Measurements from ENCODE around the gene INSR. TPM values are rescaled to one million over a fixed set of nuclear protein-coding genes. Genes with fewer than 3 reads are reported as not detected.

Gene INSR
- total and polyA plus RNA-seq, 2 of the 8 experiments (the other 6 are each of a cell fraction or from before 2014, with no cell fraction given): 13.1 to 48.7 TPM

DNA sequence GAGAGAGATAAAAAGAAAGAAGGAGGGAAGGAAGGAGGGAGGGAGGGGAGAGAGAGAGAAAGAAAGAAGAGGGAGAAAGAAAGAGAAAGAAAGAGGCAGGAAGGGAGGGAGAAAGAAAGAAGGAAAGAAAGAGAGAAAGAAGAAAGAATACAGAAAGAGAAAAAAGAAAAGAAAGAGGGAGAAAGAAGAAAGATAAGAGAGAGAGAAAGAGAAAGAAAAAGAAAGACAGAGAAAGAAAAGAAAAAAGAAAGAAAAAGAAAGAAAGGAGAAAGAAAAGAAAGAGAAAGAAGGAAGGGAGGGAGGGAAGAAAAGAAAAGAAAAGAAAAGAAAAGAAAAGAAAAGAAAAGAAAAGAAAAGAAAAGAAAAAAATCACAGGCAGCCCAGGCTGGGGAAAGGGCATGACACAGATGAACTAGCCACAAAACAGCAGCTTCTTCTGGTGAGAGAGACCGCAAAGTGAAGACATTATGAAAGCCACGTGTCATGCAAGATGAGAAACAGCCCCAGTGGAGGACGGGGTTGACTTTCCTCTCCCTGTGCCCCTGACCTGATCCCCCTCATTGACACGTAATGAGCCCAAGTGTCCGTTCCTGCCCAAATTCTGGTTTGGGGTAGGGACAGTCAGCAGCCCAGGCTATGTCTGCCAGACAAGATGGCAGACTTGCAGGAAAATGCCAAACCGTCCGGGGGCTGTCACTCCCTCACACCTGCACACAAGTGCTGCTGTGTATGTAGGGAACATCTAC is 102.1 kb downstream of the INSR start:
- H3K9me3 ChIP-seq (ENCODE audit: insufficient read depth in 2 of 2, low read depth in 1 of 2, low read length in 1 of 2): no peaks in the 10 kb centered on the region
- FAIRE-seq: no peak
- H4K5ac ChIP-seq (ENCODE audit: insufficient read length, low read depth, low read length): no peak overlapping the region
- no peaks in the 10 kb centered on the region for H4K20me1 ChIP-seq (replicated peaks in 1 of 2; ENCODE audit: control insufficient read depth in 1 of 2, insufficient read depth in 2 of 2, low read length in 2 of 2)
- H3K56ac ChIP-seq (replicated peaks; ENCODE audit: insufficient read length, low read depth, low read length): no peak overlapping the region
- no peak overlapping the region for H2BK120ac ChIP-seq (replicated peaks; ENCODE audit: low read depth, low read length)
- H3K27me3 ChIP-seq (replicated peaks in 1 of 4; ENCODE audit: control insufficient read depth in 3 of 4, extremely low read depth in 1 of 4, insufficient read depth in 3 of 4, low read length in 3 of 4): no peaks in the 10 kb centered on the region
- peak overlapping the region; percentile 13 for H3K18ac ChIP-seq (ENCODE audit: extremely low read depth, low read length)
- H3K4me3 ChIP-seq (ENCODE audit: extremely low read depth in 1 of 4, insufficient read depth in 2 of 4, low read depth in 3 of 4, low read length in 4 of 4): no peak overlapping the region
- no peak for DNase-seq (ENCODE audit: low read depth in 1 of 2, low spot score in 2 of 2)
- TF ChIP-seq ASH2L (IDR thresholded peaks at IDR 0.05; ENCODE audit: low read length) (no peak), PHF8 (conservative IDR thresholded peaks at IDR 0.05; ENCODE audit: low read depth, low read length) (no peak), TAF1 (IDR thresholded peaks at IDR 0.05; ENCODE audit: low read depth, low read length) (no peak), CBX5 (IDR thresholded peaks at IDR 0.05; ENCODE audit: low read depth, low read length) (no peak), BACH1 (IDR thresholded peaks at IDR 0.05; ENCODE audit: low read length) (no peak), NRF1 (IDR thresholded peaks at IDR 0.05; ENCODE audit: low read depth, low read length) (no peak), TBP (IDR thresholded peaks at IDR 0.05; ENCODE audit: low read depth, low read length) (no peak)
- TF ChIP-seq, protein P1, sequence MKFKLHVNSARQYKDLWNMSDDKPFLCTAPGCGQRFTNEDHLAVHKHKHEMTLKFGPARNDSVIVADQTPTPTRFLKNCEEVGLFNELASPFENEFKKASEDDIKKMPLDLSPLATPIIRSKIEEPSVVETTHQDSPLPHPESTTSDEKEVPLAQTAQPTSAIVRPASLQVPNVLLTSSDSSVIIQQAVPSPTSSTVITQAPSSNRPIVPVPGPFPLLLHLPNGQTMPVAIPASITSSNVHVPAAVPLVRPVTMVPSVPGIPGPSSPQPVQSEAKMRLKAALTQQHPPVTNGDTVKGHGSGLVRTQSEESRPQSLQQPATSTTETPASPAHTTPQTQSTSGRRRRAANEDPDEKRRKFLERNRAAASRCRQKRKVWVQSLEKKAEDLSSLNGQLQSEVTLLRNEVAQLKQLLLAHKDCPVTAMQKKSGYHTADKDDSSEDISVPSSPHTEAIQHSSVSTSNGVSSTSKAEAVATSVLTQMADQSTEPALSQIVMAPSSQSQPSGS (IDR thresholded peaks at IDR 0.05; ENCODE audit: low read length): no peak
- H2BK12ac ChIP-seq (ENCODE audit: low read depth, low read length): no peak overlapping the region
- no peaks in the 10 kb centered on the region for H3K36me3 ChIP-seq (ENCODE audit: control insufficient read depth in 2 of 4, insufficient read depth in 4 of 4, low read length in 3 of 4)
- CTCF ChIA-PET (ENCODE audit: partially characterized antibody): interaction anchor here (1.1 kb wide), 1 partner anchor 12 kb away, joined by 3 read pairs; no protein-coding TSS in a partner anchor
- no peak overlapping the region for H3K27ac ChIP-seq (ENCODE audit: low read depth, low read length)
- no peaks in the 10 kb centered on the region; a peak in 1 of 4 replicates for H3K79me2 ChIP-seq (ENCODE audit: control insufficient read depth in 1 of 2, insufficient read depth in 2 of 2, low read length in 2 of 2)
- no peak overlapping the region for H2AFZ ChIP-seq (ENCODE audit: low read length)
- 0 out of 2 replicates have a peak overlapping the region, but pooled peaks have one; percentile 28 for H4K8ac ChIP-seq (ENCODE audit: extremely low read depth, insufficient read depth, low read length)
- H3K23ac ChIP-seq (ENCODE audit: insufficient read length): no peak overlapping the region
- no peak overlapping the region for H2BK15ac ChIP-seq (ENCODE audit: low read length)
- POLR2A ChIA-PET (ENCODE audit: partially characterized antibody): interaction anchor here (0.6 kb wide), 1 partner anchor 47 kb away, joined by 3 read pairs; no protein-coding TSS in a partner anchor
- H3K14ac ChIP-seq (ENCODE audit: insufficient read length): no peak overlapping the region
- no peak overlapping the region for H2BK5ac ChIP-seq (ENCODE audit: low read depth, low read length)
- no peak overlapping the region for H3K9ac ChIP-seq (replicated peaks in 1 of 4; ENCODE audit: extremely low read depth in 1 of 4, low read depth in 3 of 4, low read length in 3 of 4)
- H2AK5ac ChIP-seq (ENCODE audit: low read depth, low read length): no peak overlapping the region
- no peak overlapping the region for H2BK20ac ChIP-seq (ENCODE audit: low read length)
- no peaks in the 10 kb centered on the region for H3K23me2 ChIP-seq (ENCODE audit: low read depth, low read length)
- 84% methylated on average over 7 of the region's 7 CpGs; no CpG with 5 or more reads in 1 of the 2 experiments for WGBS, 2 experiments (ENCODE audit: extremely low coverage in 1 of 2, insufficient coverage in 1 of 2, insufficient read length in 1 of 2, insufficient replicate concordance in 2 of 2, low coverage in 1 of 2, low lambda C conversion rate in 2 of 2, missing lambda C conversion rate in 1 of 2)
- no peak overlapping the region for H3K4me2 ChIP-seq (ENCODE audit: insufficient read depth in 1 of 2, low read depth in 2 of 2, low read length in 2 of 2)
- H3K79me1 ChIP-seq (ENCODE audit: low read depth, low read length): no peaks in the 10 kb centered on the region; the same call in 1 of the 2 replicates
- no peaks in the 10 kb centered on the region for H3K4me1 ChIP-seq (replicated peaks in 1 of 4; ENCODE audit: control insufficient read depth in 3 of 4, insufficient read depth in 4 of 4, low read length in 3 of 4)
- H4K91ac ChIP-seq (replicated peaks; ENCODE audit: insufficient read length, low read length): no peak overlapping the region
- no peak overlapping the region for H3K4ac ChIP-seq (replicated peaks; ENCODE audit: insufficient read length, low read depth, low read length)

Data from H1 (cell line).